SK-N-SH (cell line): ENCODE results near the gene UST. TPM values are rescaled to one million over a fixed set of nuclear protein-coding genes. Genes with fewer than 3 reads are reported as not detected.
A peak's percentile ranks its signal among the peaks of the same experiment; 100 is the strongest.

Experiments used
- CTCF ChIA-PET: fragments of 300-600, 350-600 bp; formaldehyde crosslinking; extraction: SDS; loops from one replicate; lab custom pipeline; 2021; lab: Yijun Ruan, JAX
- POLR2A ChIA-PET: fragments of 350-600 bp; sonication (Branson Sonifier 250); formaldehyde crosslinking; extraction: SDS; loops from one replicate; lab custom pipeline; 2020; ENCODE audit warnings: antibody characterized with exemption, inconsistent platforms; lab: Yijun Ruan, JAX
- DNase-seq: peaks from one replicate; pipeline ENCODE4 v3.0.0; 2012
- H2AFZ ChIP-seq: fragments of 200-600 bp; sonication (generic); 2 replicates; pipeline ENCODE4 v1.8.1; 2016; ENCODE audit warnings: antibody characterized with exemption, mild to moderate bottlenecking, low read depth
- H3F3A ChIP-seq: fragments of 200-600 bp; sonication (generic); replicated peaks from 2 replicates; pipeline ENCODE3; 2016; ENCODE audit warnings: antibody characterized with exemption, mild to moderate bottlenecking; ENCODE audit not compliant: insufficient read depth
- H3K27ac ChIP-seq, 2 experiments: fragments of 200-500 bp in 1 of 2; fragments of 200-600 bp in 1 of 2; sonication (Bioruptor generic) in 1 of 2; sonication (generic), shearing (Covaris generic) in 1 of 2; 2 replicates each; pipeline versions ENCODE4 v1.5.1 to v1.6.1; 2014 to 2016; ENCODE audit warnings: low read depth in 2 of 2, inconsistent platforms in 1 of 2, low read length in 1 of 2, mild to moderate bottlenecking in 1 of 2, mixed read lengths in 1 of 2
- H3K27me3 ChIP-seq: fragments of 200-600 bp; sonication (generic), shearing (Covaris generic); 2 replicates; pipeline ENCODE4 v1.6.1; 2016; ENCODE audit warnings: mixed run types; ENCODE audit not compliant: insufficient read depth
- H3K36me3 ChIP-seq, 2 experiments: fragments of 200-500 bp in 1 of 2; fragments of 200-600 bp in 1 of 2; sonication (Bioruptor generic) in 1 of 2; sonication (generic) in 1 of 2; replicated peaks in 1 of 2; 2 replicates each; pipeline versions ENCODE3 to v1.5.1; 2014 to 2016; ENCODE audit warnings: low read length in 1 of 2, mild to moderate bottlenecking in 1 of 2; ENCODE audit not compliant: insufficient read depth in 2 of 2, control insufficient read depth in 1 of 2
- H3K4me1 ChIP-seq, 2 experiments: fragments of 200-500 bp in 1 of 2; fragments of 200-600 bp in 1 of 2; sonication (Bioruptor generic) in 1 of 2; sonication (generic), shearing (Covaris generic) in 1 of 2; 2 replicates each; pipeline versions ENCODE4 v1.5.1 to v1.6.1; 2014 to 2016; ENCODE audit warnings: low read depth in 1 of 2, low read length in 1 of 2, mixed run types in 1 of 2; ENCODE audit not compliant: insufficient read depth in 2 of 2, control insufficient read depth in 1 of 2
- H3K4me2 ChIP-seq: fragments of 200-600 bp; sonication (generic), shearing (Covaris generic); 2 replicates; pipeline ENCODE4 v1.6.1; 2017; ENCODE audit warnings: mixed run types
- H3K4me3 ChIP-seq, 2 experiments: fragments of 200-500 bp in 1 of 2; fragments of 200-600 bp in 1 of 2; sonication (Bioruptor generic) in 1 of 2; sonication (generic), shearing (Covaris generic) in 1 of 2; 2 replicates each; pipeline versions ENCODE4 v1.5.1 to v1.8.1; 2014 to 2016; ENCODE audit warnings: low read depth in 2 of 2, inconsistent platforms in 1 of 2, low read length in 1 of 2, mild to moderate bottlenecking in 1 of 2, mixed read lengths in 1 of 2, moderate library complexity in 1 of 2
- H3K79me2 ChIP-seq: fragments of 200-600 bp; sonication (generic); 2 replicates; pipeline ENCODE4 v1.8.1; 2017; ENCODE audit warnings: mild to moderate bottlenecking; ENCODE audit not compliant: insufficient read depth
- H3K9ac ChIP-seq: fragments of 200-600 bp; sonication (generic); 2 replicates; pipeline ENCODE4 v1.6.1; 2017; ENCODE audit warnings: mixed run types
- H3K9me2 ChIP-seq: fragments of 200-600 bp; sonication (generic); 2 replicates; pipeline ENCODE4 v1.6.1; 2017; ENCODE audit warnings: mixed run types
- H3K9me3 ChIP-seq: fragments of 200-600 bp; sonication (generic); 2 replicates; pipeline ENCODE4 v1.6.1; 2017; ENCODE audit warnings: mixed run types, mild to moderate bottlenecking, moderate library complexity
- H4K20me1 ChIP-seq: fragments of 200-600 bp; sonication (generic); 2 replicates; pipeline ENCODE4 v1.6.1; 2017; ENCODE audit warnings: mild to moderate bottlenecking, mixed run types; ENCODE audit not compliant: insufficient read depth
- ELF1 ChIP-seq: IDR thresholded peaks from 2 replicates; pipeline ENCODE4 v1.4.0; 2012
- EP300 ChIP-seq, 2 experiments: IDR thresholded peaks; 2 replicates each; pipeline versions ENCODE4 v1.4.0 to v1.6.1; 2012; ENCODE audit warnings: borderline replicate concordance in 1 of 2, low read depth in 1 of 2, low read length in 1 of 2
- FOXM1 ChIP-seq: IDR thresholded peaks from 2 replicates; pipeline ENCODE4 v1.4.0; 2012; ENCODE audit warnings: low read depth, mild to moderate bottlenecking
- GABPA ChIP-seq: IDR thresholded peaks from 2 replicates; pipeline ENCODE4 v1.4.0; 2012; ENCODE audit warnings: low read depth, mild to moderate bottlenecking
- JUND ChIP-seq: IDR thresholded peaks from 2 replicates; pipeline ENCODE4 v1.4.0; 2012
- MAX ChIP-seq: IDR thresholded peaks from 2 replicates; pipeline ENCODE4 v1.4.0; 2012; ENCODE audit warnings: low read depth
- NFIC ChIP-seq: IDR thresholded peaks from 2 replicates; pipeline ENCODE4 v1.4.0; 2012; ENCODE audit warnings: borderline replicate concordance
- PBX3 ChIP-seq: IDR thresholded peaks from 2 replicates; pipeline ENCODE4; 2012
- POLR2AphosphoS5 ChIP-seq: IDR thresholded peaks from 2 replicates; pipeline ENCODE4 v1.6.1; 2012; ENCODE audit warnings: low read depth, low read length
- RAD21 ChIP-seq: IDR thresholded peaks from 2 replicates; pipeline ENCODE4 v1.6.1; 2012; ENCODE audit warnings: mild to moderate bottlenecking, low read length
- RCOR1 ChIP-seq: fragments of 150-350 bp; IDR thresholded peaks from 2 replicates; pipeline ENCODE4 v1.6.1; 2017; ENCODE audit warnings: antibody characterized with exemption, low read length
- REST ChIP-seq: IDR thresholded peaks from 2 replicates; pipeline ENCODE4 v1.6.1; 2012; ENCODE audit warnings: mild to moderate bottlenecking, low read depth, low read length, moderate library complexity
- TAF1 ChIP-seq: IDR thresholded peaks from 2 replicates; pipeline ENCODE4 v1.6.1; 2012; ENCODE audit warnings: low read depth, mild to moderate bottlenecking, low read length, moderate library complexity, borderline replicate concordance
- TCF12 ChIP-seq: IDR thresholded peaks from 2 replicates; pipeline ENCODE4 v1.4.0; 2012
- YY1 ChIP-seq: IDR thresholded peaks from 2 replicates; pipeline ENCODE4 v1.4.0; 2012; ENCODE audit warnings: low read depth, mild to moderate bottlenecking
- ZBTB33 ChIP-seq: IDR thresholded peaks from 2 replicates; pipeline ENCODE4 v1.4.0; 2012; ENCODE audit warnings: low read depth, borderline replicate concordance
- WGBS: methylation state at CpG from one replicate; pipeline ENCODE4 v1.1.6; 2017; ENCODE audit warnings: low lambda C conversion rate; 5-methylcytosine and 5-hydroxymethylcytosine counted together
- polyA plus RNA-seq, 3 experiments: library from polyadenylated mRNA; depleted of rRNA; stranded (reverse); fragments of >200 nt; gene quantifications; 2 replicates each; pipeline ENCODE4 v1.2.3, GENCODE V29; 2012

The UST gene
- polyA plus RNA-seq, 1 of the 3 experiments (the other 2 are of a cell fraction): 1.7 TPM

- no peak for TF ChIP-seq ZBTB33
- no peak for TF ChIP-seq FOXM1
- no peak for TF ChIP-seq JUND
- no peak for TF ChIP-seq PBX3
- TF ChIP-seq POLR2AphosphoS5: no peak
- no peak for TF ChIP-seq ELF1
Observed at GRCh38 chr6:149079456-149079855, 332.6 kb downstream of the UST start (continued).

- H2AFZ ChIP-seq: peak overlapping the region; percentile 83
- no peaks in the 10 kb centered on the region for H3K9me2 ChIP-seq
- 45% methylated on average over 6 of the region's 6 CpGs for WGBS
- no peak overlapping the region for H3K4me3 ChIP-seq
- ChIA-PET CTCF (interaction anchor here (1.2 to 2.6 kb wide), 5 partner anchors 36 to 437 kb away, joined by 3 to 34 read pairs (median 7); no protein-coding TSS in a partner anchor), POLR2A (no interaction called here)
- peak overlapping the region; percentile 60 to 87 for H3K27ac ChIP-seq
- H3K4me1 ChIP-seq: peaks cover 16 to 24% of the 10 kb centered on the region in 2 experiments
- TF ChIP-seq POLR2AphosphoS5 (no peak), TAF1 (no peak), NFIC (peak; percentile 3; the same call in 1 of the 2 replicates)
- no peaks in the 10 kb centered on the region for H3K79me2 ChIP-seq
- peak overlapping the region; percentile 15; the same call in 1 of the 2 replicates for H3K4me2 ChIP-seq
- no peaks in the 10 kb centered on the region for H4K20me1 ChIP-seq
- H3K27me3 ChIP-seq: no peaks in the 10 kb centered on the region
- peaks cover 30% of the 10 kb centered on the region for H3F3A ChIP-seq
- no peaks in the 10 kb centered on the region for H3K9me3 ChIP-seq
- no peak overlapping the region for H3K9ac ChIP-seq
- DNase-seq: no peak
- no peaks in the 10 kb centered on the region for H3K36me3 ChIP-seq
Observed at GRCh38 chr6:149079911-149080491, 333.2 kb downstream of the UST start.

GRCh38 chr6:149080511-149080910 lies 333.7 kb downstream of the UST start:
- H3K4me3 ChIP-seq: no peak overlapping the region
- H4K20me1 ChIP-seq: no peaks in the 10 kb centered on the region
- 71% methylated on average over 4 of the region's 5 CpGs for WGBS
- no peaks in the 10 kb centered on the region for H3K9me2 ChIP-seq
- H3K36me3 ChIP-seq: no peaks in the 10 kb centered on the region
- peak overlapping the region; percentile 60 to 87; a peak in 3 of 4 replicates for H3K27ac ChIP-seq
- peak overlapping the region; percentile 15; the same call in 1 of the 2 replicates for H3K4me2 ChIP-seq
- H3K4me1 ChIP-seq: peaks cover 16 to 24% of the 10 kb centered on the region in 2 experiments
- CTCF ChIA-PET: interaction anchor here (1.2 to 2.6 kb wide), 5 partner anchors 36 to 437 kb away, joined by 3 to 34 read pairs (median 7); no protein-coding TSS in a partner anchor
- POLR2A ChIA-PET: no interaction called here
- no peaks in the 10 kb centered on the region for H3K27me3 ChIP-seq
- H3K79me2 ChIP-seq: no peaks in the 10 kb centered on the region
- H2AFZ ChIP-seq: no peak overlapping the region; the same call in 1 of the 2 replicates
- no peak overlapping the region for H3K9ac ChIP-seq
- no peak for DNase-seq
- H3F3A ChIP-seq: peaks cover 29% of the 10 kb centered on the region
- H3K9me3 ChIP-seq: no peaks in the 10 kb centered on the region
- no peak for TF ChIP-seq MAX
- no peak for TF ChIP-seq ELF1
- TF ChIP-seq RAD21: no peak
- TF ChIP-seq YY1: no peak
- TF ChIP-seq REST: 0 out of 2 replicates have a peak, but pooled peaks have one; percentile 38
- TF ChIP-seq RCOR1: 0 out of 2 replicates have a peak, but pooled peaks have one; percentile 3
- no peak for TF ChIP-seq GABPA
- no peak for TF ChIP-seq PBX3
- TF ChIP-seq TCF12: peak; percentile 42
- TF ChIP-seq EP300 (IDR thresholded peaks at IDR 0.05; ENCODE audit: borderline replicate concordance in 1 of 2, low read depth in 1 of 2, low read length in 1 of 2): no peak
